Panc1 (cell line): ENCODE results near the gene ZNF831.

ENCODE experiments used
- POLR2AphosphoS5 ChIP-seq: IDR thresholded peaks from 2 replicates; pipeline ENCODE4 v1.6.1; 2012; ENCODE audit warnings: mild to moderate bottlenecking, low read depth, low read length, moderate library complexity
- REST ChIP-seq, 2 experiments: IDR thresholded peaks; 2 replicates each; pipeline ENCODE4 v1.6.1; 2011 to 2012; ENCODE audit warnings: low read depth in 2 of 2, control low read depth in 1 of 2, low read length in 1 of 2, mild to moderate bottlenecking in 1 of 2, moderate library complexity in 1 of 2; ENCODE audit not compliant: insufficient read depth in 1 of 2
- SIN3A ChIP-seq: IDR thresholded peaks from 2 replicates; pipeline ENCODE4 v1.6.1; 2012; ENCODE audit warnings: low read depth, mild to moderate bottlenecking, low read length, moderate library complexity, borderline replicate concordance; ENCODE audit not compliant: insufficient read depth
- TF ChIP-seq, protein P1 (sequence below): fragments of 450-650 bp; IDR thresholded peaks from 2 replicates; pipeline ENCODE4 v1.5.1; 2017; ENCODE audit warnings: mild to moderate bottlenecking

- TF ChIP-seq, protein P1, sequence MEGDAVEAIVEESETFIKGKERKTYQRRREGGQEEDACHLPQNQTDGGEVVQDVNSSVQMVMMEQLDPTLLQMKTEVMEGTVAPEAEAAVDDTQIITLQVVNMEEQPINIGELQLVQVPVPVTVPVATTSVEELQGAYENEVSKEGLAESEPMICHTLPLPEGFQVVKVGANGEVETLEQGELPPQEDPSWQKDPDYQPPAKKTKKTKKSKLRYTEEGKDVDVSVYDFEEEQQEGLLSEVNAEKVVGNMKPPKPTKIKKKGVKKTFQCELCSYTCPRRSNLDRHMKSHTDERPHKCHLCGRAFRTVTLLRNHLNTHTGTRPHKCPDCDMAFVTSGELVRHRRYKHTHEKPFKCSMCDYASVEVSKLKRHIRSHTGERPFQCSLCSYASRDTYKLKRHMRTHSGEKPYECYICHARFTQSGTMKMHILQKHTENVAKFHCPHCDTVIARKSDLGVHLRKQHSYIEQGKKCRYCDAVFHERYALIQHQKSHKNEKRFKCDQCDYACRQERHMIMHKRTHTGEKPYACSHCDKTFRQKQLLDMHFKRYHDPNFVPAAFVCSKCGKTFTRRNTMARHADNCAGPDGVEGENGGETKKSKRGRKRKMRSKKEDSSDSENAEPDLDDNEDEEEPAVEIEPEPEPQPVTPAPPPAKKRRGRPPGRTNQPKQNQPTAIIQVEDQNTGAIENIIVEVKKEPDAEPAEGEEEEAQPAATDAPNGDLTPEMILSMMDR: no peak
- no peak for TF ChIP-seq REST (IDR thresholded peaks at IDR 0.05; ENCODE audit: insufficient read depth in 1 of 2, low read depth in 2 of 2, low read length in 1 of 2)
- no peak for TF ChIP-seq SIN3A
- no peak for TF ChIP-seq POLR2AphosphoS5
Observed at GRCh38 chr20:59305908-59306655, 142.5 kb downstream of the ZNF831 start.
